Inflammatory macrophage treated with lipopolysaccharide for 1 hour (primary cell): ENCODE data around the gene SLC4A11.

Source experiments
- DNase-seq, 2 donors: peaks; one replicate each; pipeline ENCODE4 v3.0.0-alpha.2; 2020 to 2022

SLC4A11 gene

DNA sequence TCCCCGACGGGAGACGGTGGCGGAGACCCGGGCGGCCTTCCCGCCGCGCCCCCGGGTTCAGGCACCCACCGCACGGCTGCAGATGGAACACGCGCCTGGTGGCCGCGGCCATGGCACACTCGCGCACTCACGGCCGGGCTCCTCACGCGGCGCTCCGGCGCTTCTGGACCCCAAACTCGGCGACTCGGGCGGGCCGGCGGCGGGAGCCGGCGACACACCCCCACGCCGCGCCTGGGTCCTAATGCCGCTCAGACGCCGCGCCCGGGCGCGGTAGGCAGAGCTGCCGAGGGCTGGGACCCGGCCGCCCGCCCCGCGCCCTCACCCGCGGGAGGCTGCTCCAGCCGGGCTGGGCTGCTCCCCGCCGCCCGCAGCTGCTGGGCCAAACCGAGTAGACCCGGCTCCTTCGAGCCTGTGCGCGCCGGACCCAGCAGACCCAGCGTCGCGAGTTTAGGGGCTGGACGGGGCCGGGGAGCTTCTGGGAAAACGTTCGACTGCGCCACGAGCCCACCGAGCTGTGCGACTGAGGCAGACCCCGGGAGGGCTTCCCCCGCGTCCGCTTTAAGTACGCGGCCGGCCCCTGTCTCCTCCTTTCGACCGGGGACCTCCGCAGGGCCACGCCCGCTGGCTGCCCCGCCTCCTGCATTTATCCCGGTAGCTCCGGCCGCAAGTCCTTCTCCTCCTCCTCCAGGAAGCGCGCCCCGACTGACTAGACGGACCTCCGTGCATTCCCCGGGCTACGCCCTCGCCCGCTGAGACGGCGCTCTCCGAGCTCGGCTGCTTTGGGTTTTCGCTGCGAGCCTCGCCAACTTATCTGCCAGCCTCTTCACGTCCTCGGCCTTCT, at the start of gene SLC4A11:
SLC4A11 (minus strand) TSS at position 165 of the 841 bp plus-strand sequence; CDS start at position 112, 53 bp downstream.
- DNase-seq = peak; percentile 75 to 77

DNA sequence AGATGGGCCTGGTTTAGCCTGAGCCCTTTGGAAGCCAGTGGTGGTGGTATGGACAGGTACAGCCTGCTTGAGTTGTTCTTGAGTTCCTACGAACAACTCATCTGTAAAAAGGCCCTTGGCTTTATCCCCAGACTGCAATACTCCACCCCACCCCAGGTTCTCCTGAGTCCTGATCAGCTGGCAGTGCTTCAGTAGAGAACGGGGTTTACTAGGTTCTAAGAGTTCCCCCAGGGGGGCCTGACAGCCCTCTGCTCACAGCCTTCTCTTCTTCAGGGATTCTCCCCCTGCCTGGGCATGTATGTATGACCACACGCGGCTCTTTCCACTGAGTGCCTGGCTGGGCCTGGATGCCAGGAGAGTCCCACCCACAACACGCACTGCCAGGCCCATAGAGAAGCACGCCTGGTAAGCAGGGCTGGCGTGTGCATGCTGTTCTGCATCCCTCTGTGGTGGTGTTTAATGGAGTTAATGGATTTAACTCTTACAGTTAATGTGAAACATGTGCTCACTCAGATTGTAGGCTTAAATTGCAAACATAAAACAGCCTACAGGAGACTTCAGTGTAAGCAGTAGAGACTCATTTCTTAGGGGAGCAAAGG, 44.3 kb upstream of the SLC4A11 start:
- no peak for DNase-seq

DNA sequence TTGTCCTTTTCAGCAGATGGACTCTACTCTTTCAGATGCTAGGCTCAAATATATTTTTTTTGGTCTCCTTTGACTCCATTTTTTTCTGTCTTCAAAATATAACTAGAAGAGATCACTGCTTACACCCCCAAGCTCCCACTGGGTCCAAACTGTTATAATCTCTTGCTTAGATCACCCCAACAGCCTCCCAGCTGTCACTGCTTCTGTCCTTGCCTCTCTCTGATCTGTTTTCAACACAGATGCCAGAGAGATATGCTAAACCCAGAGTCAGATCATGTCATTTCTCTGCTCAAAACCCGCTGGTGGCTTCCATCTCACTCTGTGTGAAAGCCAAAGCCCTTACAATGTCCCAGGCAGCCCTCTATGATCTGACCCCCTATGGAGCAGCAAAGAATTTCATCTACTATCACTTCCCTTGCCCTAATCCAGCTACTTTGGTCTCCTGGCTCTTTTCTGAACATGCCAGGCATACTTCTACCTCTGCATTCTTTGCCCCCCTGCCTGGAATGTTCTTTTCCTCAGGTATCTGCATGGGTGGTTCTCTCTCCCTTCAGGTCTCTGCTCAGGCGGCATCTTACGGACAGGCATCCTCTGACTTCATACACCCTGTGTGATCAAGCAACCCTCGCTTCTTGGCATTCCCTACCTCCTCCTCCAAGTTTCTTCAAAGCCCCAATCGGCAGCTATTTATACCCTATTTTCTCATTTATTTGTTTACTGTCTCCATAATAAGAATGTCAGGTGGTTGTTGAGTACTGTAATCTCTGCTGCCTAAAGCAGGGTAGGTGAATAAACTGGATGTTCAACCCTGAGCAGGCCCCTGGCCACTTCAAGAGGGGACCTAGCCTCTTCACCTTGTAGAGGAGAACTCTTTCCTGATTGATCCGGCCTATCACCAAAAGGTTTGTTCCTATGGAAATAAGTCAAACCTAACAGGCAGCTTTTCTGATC, 43.6 kb upstream of the SLC4A11 start:
- no peak for DNase-seq

DNA sequence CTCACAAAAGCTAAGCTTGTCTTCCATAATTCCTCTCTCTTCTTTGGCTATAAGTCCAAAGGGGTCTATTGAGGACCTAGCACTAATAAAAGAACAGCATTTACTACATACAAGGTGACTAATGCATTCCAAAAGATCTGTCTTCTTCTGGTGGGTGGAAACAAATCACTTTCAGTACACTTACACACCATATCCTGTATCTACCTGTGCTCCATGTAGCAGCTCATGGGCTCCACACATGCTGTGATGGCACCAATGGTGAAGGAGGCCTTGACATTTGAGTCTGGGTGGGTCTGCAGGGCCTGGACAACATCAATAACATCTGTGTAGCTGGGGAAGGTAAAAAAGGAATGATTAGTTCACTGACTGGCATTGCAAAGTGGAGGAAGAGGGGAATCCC, 42.4 kb upstream of the SLC4A11 start:
- DNase-seq = no peak

DNA sequence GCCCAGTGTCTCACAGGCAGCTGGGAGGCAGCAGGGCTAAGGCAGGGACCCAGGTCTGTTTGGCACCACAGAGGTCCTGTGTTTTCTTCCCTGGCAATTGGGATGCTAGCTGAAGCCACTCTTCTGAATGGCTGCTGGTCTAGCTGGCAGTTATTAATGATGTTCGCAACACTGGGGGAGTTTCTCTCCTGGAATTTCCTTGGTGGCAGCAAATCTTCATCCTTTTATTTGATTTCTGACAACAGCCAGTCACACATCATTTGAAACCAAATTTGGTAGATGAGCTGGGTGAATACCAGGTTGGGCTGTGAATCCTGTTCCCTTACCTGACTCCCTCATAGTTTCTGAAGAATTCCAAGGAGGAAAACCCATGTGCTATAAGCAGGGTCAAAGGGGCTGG, 40.8 kb upstream of the SLC4A11 start:
- no peak for DNase-seq

DNA sequence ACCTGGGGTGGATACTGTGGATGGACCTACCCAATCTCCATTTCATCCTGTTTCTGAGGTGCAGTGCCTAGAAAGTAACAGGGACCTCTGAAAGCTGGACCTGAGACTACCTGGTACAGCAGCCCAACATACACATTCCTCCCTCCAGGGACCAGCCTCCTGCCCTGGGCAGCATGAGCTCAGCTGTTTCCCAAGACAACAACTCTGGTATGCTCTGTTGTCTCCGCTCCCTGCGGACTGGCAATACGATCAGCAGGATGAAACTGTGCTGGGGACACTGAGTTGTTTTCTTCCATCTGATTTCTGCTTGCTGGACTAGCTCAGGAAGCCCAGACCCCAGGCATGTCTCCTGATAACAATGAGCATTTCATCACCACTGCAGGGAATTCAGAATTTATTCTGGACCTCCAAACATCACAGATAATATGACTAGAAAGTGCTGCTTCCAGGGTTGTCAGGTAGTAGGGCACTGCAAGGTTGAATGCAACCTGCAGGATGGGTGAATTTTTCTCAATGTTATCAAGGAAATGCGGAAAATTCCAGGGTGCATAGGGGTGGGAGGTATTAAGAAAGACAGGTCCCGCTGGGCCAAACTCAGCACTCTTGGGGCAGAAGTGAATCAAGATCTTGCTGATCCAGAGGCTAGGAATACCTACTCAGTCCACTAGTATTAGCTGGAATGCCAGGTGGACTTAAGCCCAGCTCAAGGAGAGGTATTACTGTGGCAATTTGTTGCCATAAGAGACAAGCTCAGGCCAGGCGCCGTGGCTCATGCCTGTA, 38.9 kb upstream of the SLC4A11 start:
- DNase-seq = no peak

DNA sequence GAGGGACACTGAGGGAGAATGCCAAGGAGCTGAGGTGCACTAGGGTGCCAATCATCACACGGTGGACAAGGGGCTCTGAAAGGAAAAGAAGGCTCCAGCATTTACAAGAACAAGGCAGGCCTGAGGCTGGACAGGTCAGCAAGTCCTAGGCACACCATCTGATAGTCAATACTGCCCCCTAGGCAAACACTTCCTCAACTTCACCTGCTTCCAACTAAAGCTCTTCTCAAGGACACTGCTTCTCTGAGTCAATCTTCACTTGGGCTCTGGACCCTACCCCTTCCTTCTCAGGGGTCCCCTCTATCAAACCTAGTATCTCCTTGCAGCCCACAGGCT, 37.7 kb upstream of the SLC4A11 start:
- peak; percentile 7 to 16 for DNase-seq

DNA sequence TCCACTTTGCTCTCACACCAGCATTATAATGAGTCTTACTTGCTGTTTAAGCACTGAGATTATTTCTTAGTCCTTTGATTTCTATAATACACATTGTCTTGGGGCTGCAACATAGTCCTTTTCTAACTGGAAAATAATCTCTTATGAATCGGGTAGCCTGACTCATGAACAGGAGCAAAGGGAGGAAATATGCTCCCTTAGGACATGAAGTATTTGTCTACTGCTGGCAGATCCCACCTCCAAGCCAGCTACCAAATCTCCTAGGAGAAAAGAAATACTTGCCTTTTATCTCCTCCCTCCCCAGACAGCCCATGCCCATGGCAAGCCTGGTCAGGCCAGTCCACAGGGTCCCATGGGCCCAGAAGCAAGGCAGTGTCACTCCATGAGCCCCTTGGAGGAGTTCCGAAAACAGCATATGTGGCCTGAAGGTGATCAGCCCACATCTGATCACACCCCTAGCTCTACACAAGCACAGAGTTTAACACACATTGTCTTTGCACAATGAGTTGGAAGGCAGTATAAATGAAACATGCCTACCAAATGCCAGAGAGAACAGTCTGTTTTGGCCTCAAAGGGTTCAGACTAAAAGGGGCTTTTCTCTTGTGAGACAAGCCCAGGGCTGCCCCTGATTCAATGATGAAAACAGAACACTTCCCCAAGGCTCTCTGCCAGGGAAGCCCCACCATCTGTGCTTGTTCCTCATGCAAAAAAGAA, 37.1 kb upstream of the SLC4A11 start:
- peak in 1 of 2 donors; percentile 11 for DNase-seq

DNA sequence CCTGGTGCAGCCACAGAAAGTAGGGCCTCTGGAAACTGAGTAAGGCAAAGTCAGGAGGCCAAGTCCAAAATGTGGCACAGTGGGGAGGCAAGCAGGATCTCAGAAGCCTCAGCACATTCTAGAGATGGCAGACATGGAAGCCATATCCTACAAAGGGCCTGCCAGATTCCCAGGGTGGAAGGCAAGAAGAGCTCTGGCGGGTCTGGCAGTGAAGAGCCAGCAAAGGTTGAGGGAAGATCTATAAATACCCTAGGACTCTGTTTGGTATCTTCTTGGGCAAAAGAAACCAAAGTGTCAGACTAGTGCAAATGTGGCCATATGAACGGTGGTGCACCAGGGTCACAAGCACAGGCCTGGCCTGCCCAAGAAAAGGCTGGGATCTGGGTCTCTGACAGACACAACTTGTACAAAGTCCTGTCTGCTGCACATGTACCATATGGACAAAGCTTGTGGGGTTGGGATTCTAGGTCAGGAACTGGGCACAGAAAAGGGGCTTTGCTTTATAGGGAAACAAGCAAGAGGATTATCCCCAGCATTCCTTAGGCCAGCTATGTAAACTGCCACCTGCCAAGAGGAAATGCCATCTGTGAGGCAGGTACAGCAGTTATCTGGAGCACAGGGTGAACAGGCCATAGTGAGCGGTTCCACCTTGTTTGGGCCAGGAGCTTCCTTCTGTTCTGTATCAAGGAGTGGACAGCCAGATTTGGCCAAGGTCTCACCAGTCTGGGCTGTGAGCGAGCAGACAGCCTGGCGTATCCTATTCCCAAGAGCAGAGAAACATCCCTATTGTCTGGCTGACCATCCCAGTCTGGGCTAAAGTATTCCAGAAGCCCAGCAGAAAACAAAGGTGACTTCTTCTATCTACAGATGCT, 36.3 kb upstream of the SLC4A11 start:
- no peak for DNase-seq

DNA sequence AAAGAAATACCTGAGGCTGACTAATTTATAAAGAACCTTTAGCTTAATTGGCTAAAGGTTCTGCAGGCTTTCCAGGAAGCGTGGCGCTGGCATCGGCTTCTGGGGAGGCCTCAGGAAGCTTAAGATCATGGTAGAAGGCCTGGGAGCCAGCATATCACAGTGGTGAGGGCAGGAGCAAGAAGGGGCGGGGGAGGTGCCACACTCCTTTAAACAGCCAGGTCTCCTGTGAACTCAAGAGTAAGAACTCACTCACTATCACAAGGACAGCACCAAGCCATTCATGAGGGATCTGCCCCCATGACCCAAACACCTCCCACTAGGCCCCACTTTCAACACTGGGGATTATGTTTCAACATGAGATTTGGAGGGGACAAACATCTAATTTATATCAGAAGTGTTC, 34.4 kb upstream of the SLC4A11 start:
- DNase-seq = no peak

DNA sequence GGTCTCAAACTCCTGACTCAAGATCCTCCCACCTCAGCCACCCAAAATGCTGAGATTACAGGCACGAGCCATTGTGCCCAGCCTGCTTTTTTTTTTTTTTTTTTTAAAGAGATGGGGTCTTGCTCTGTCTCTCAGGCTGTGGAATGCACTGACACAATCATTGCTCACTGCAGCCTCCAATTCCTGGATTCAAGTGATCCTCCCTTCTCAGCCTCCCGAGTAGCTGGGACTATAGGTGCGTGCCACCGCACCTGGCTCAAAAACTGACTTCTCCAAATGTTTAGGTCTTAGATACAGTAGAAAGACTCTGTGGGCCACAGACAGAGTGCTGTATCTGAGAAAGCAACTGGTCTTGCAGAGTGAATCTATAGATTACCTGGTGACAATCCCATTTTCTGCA, 31.1 kb upstream of the SLC4A11 start:
- no peak for DNase-seq

DNA sequence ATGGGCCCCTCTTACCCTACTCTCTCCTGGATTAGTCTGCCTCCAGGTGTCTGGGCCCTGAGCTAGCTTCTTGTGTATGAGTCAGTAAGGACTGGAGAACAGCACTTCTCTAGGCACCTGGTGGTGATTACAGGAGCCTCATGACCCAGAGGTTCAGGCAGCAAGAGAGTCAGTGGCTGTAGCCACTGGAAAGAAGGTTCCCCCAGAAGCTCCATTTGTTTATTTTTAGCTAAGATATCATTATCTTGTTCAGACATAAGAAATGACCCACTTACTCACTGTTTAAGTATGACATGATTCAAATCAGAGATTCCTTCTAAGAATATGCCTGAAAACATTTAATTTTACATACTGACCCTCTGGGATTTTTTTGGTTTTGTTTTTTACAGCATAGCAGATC, 23.6 kb upstream of the SLC4A11 start:
- no peak for DNase-seq

DNA sequence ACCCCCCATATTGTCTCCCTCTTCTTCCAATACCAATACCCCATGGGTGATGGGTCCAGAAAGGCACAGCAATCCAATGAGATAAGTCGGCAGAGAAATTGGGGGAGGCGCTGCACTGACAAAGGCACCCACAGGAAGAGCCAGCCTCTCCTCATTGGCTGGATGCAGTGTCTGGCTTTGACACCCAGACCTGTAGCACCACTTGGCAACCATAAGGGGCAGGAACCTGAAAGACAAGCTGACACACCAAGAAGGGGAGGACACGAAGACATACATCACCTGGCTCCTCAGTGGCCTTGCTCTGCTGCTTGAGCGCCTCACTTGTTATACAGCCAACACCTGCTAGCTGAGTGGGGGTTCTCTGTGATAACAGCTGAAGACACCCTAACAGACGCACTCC, 19.4 kb upstream of the SLC4A11 start:
- DNase-seq = no peak

DNA sequence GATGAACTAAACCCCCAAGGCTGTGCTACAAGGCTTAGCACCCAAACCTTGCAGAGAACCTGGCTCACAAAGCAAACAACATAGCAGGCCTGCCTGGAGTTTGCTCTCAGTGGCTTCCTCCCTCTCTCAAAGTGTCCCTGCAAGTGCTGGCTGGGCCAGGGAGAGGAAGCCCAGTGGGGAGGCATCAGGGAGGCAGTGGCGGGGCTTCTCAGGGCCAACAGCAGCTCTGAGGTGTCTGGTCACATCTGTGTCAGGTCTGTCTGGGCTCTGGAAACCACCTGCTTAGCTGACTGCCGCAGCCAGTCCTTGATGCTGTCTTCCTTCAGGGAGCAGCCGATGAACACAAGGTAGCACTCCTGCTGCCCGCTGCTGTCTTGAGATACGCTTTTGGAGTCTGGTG, 16.7 kb upstream of the SLC4A11 start:
- DNase-seq = no peak

DNA sequence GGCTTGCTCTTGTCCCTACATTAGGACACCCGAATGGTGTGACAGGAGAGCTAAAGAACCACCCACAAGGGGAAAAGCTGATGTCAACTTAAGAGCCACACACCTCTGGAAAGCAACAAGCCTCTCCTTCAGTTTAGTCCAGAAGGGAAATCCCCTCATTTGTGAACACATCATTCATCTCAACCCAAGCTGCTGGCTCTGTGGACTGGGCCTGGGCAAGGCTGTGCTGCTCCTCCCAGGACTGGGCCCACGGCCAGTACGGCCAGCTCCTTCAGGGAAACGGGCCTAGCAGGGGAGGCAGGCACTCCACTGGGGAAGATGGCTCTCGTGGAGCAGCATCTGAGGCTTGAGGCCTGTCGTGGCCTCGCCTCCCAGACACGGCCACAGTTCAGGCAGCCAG, 12.8 kb upstream of the SLC4A11 start:
- DNase-seq = no peak

DNA sequence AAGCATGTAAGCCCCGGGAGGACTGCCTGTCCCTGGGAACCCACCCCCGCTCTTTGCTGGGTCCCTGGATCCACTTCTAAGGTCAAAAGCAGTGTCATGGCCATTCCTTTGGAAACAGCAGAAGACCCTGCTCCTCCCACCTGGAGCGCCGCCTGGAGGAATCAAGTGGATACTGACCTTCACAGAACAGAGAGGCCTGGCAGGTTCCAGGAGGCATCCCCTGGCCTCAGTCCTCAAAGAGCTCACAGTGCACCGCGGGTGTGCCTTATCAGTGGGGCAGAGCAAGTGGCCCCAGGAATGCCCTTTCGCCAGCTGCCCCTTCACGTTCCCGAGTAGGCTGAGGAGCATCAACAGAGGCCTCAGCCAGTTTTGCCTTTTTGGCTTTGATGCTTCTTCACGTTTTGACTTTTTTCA, 11.1 kb upstream of the SLC4A11 start:
- DNase-seq = no peak

DNA sequence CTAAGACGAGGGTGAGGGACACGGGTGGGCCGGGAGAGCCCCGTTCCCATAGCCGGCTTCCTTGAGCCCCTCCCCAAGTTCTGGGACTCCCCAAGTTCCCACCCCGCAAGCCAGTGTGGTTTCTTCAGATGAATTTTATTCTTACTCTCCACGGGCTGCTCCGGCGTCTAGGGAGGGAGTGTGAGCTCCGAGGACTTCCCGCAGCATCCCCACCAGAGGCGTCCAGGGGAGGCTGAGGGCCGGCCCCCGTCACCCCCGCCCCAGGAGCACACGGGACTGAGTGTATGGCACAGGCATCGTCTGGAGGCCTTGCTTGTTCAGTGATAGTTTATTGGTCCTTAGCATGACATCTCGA, 10.0 kb upstream of the SLC4A11 start:
- DNase-seq = no peak

DNA sequence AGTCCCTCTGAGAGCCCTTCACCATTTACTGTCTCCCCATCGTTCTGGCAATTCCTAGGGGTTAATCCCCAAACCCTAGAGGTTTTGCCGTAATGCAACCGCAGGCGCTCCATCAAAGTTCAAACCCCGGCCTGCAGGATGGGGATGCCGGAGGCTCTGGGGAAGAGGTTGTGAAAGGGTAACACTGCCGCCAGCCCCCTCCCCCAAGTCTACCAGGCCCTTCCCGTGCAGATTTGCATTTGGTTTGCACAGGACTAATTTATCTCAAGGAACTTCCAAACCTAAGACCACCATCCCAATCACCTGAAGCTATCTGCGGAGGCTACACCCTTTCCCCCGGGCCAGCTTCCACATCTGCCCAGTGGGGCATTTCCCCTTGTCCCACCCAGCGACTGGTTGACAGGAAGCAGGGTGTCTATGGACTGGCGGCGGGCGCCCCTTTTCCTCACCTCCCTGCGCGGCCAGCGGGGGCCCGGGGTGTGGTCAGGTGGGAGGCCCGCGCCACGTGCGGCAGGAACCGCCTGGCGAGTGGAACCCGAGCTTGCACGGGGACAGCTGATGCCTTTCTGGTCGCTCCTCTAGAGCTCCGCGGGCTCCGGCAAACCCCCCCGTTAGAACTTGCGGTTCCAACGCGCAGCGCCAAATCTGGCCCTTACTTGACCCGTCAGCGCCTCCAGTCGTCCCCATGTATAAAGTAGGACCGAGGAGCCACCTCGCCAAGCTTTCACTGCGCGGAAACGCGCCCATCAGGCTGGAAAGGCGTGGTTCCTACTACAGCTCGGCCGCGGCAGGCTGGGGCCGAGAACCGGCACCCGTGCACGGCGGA, 9.4 kb upstream of the SLC4A11 start:
- peak in 1 of 2 donors; percentile 13 for DNase-seq

DNA sequence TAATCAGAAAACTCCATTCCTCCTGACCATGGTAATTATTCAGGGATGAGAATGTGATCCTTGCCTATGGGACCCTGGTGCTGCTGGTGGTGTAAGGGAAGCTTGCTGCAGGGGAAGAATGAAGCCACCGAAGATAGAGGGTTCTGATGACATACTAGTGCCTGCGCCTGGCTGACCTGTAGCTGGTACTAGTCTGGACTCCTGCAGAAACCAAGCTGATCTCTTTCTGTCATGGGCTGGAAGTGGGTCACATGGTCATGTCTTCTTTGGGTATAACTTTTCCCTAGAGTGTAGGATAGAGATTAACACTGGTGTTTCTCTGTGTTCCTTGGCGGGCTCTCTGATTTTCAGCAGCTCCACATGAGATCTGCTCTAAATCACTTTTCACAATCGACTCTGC, 8.6 kb upstream of the SLC4A11 start:
- DNase-seq = no peak

DNA sequence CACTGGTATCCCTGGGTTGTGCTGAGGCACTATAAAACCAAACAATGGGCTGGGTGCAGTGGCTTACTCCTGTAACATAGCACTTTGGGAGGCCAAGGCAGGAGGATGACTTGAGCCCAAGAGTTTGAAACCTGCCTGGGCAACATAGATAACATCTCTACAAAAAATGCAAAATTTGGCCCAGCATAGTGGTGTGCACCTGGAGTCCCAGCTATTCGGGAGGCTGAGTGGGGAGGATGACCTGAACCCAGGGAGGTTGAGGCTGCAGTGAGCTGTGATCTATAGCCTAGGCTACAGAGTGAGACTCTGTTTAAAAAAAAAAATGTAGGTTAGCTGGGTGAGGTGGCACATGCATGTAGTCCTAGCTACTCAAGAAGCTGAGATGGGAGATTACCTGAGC, 7.7 kb upstream of the SLC4A11 start:
- DNase-seq = no peak
